HepG2 (cell line): ENCODE data around the gene NGEF.

Source experiments
- ARNT ChIP-seq: fragments of 450-650 bp; IDR thresholded peaks from 2 replicates; pipeline ENCODE4 v1.6.1; 2017
- MYC ChIP-seq: sonication (generic); formaldehyde crosslinking; IDR thresholded peaks from 2 replicates; pipeline ENCODE4 v1.9.0; 2021; ENCODE audit warnings: missing genetic modification reagents, borderline replicate concordance
- ZNF777 ChIP-seq: sonication (generic); formaldehyde crosslinking; IDR thresholded peaks from 2 replicates; pipeline ENCODE4 v1.4.0; 2020; ENCODE audit warnings: missing genetic modification reagents
- TF ChIP-seq, protein P1 (sequence below): sonication (generic); formaldehyde crosslinking; IDR thresholded peaks from 2 replicates; pipeline ENCODE4 v1.5.0; 2020; ENCODE audit warnings: mild to moderate bottlenecking, missing genetic modification reagents, moderate library complexity
- TF ChIP-seq, protein P2 (sequence below): sonication (generic); formaldehyde crosslinking; IDR thresholded peaks from 2 replicates; pipeline ENCODE4 v1.4.0; 2020; ENCODE audit warnings: low read depth, missing genetic modification reagents

DNA sequence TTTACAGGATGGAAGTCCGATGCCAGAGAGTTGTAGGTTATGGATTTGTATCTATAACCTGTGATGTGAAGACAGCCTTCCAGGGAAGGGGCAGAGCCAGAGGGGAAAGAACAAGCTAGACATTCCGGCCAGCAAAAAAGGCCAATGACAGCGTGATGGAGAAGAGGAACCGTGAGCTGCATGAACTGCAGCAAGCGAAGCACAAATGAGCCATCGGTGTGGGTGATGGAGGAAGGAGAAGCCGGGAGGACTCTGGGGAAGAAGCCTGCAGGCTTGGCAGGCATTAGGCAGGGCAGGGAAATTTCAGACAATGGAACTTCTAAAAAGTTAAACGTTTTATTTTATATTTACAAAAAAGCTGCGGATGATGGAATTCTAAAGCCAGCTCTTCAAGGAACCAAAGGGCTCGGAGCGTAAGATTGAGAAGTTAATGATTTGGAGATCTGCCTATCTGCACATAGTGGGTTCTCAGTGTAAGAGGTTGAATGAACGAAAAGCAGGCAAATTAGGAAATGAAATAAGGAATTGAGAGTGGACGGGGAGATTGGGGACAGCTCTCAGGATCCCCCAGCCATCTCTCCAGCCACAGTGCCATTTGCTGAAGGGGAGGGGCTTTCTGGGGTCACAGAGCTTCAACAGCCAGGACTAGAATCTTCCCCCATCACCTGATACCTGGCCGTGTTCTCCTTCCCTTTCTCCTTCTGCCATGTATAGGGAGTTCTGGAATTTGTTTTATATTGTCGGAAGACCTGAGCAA is 28.4 kb downstream of the NGEF start:
- TF ChIP-seq, protein P1, sequence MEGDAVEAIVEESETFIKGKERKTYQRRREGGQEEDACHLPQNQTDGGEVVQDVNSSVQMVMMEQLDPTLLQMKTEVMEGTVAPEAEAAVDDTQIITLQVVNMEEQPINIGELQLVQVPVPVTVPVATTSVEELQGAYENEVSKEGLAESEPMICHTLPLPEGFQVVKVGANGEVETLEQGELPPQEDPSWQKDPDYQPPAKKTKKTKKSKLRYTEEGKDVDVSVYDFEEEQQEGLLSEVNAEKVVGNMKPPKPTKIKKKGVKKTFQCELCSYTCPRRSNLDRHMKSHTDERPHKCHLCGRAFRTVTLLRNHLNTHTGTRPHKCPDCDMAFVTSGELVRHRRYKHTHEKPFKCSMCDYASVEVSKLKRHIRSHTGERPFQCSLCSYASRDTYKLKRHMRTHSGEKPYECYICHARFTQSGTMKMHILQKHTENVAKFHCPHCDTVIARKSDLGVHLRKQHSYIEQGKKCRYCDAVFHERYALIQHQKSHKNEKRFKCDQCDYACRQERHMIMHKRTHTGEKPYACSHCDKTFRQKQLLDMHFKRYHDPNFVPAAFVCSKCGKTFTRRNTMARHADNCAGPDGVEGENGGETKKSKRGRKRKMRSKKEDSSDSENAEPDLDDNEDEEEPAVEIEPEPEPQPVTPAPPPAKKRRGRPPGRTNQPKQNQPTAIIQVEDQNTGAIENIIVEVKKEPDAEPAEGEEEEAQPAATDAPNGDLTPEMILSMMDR = no peak
- TF ChIP-seq, protein P2, sequence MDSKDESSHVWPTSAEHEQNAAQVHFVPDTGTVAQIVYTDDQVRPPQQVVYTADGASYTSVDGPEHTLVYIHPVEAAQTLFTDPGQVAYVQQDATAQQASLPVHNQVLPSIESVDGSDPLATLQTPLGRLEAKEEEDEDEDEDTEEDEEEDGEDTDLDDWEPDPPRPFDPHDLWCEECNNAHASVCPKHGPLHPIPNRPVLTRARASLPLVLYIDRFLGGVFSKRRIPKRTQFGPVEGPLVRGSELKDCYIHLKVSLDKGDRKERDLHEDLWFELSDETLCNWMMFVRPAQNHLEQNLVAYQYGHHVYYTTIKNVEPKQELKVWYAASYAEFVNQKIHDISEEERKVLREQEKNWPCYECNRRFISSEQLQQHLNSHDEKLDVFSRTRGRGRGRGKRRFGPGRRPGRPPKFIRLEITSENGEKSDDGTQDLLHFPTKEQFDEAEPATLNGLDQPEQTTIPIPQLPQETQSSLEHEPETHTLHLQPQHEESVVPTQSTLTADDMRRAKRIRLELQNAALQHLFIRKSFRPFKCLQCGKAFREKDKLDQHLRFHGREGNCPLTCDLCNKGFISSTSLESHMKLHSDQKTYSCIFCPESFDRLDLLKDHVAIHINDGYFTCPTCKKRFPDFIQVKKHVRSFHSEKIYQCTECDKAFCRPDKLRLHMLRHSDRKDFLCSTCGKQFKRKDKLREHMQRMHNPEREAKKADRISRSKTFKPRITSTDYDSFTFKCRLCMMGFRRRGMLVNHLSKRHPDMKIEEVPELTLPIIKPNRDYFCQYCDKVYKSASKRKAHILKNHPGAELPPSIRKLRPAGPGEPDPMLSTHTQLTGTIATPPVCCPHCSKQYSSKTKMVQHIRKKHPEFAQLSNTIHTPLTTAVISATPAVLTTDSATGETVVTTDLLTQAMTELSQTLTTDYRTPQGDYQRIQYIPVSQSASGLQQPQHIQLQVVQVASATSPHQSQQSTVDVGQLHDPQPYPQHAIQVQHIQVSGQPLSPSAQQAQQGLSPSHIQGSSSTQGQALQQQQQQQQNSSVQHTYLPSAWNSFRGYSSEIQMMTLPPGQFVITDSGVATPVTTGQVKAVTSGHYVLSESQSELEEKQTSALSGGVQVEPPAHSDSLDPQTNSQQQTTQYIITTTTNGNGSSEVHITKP (CRISPR knock-in tag) = no peak
- no peak for TF ChIP-seq ARNT
- no peak for TF ChIP-seq ZNF777 (CRISPR knock-in tag)
- TF ChIP-seq MYC (CRISPR knock-in tag) = no peak
